ENCODE data around the gene GHRHR.

GHRHR gene

DNA sequence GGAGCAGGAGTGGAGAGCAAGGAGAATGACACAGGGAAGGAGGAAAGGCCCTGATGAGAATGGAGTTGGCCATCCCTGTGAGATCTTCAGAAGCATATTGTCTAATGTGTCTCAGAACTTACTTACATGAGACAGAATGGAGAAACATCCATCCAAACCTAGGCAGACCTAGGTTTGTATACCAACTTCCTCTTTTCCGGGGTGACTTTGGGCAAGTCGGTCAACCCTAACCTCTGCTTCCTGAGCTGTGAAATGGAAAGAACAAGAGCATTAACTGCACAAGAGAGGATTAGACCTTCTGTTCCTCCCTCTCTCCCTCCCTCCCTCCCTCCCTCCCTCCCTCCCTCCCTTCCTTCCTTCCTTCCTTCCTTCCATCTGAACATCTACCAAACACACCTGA lies 4.5 kb downstream of the GHRHR start:
- Histone ChIP-seq H3K9me3 (replicated peaks; ENCODE audit: insufficient read depth, low read length) (no peaks in the 10 kb centered on the region), H3K9ac (ENCODE audit: low read length) (no peak overlapping the region), H2AFZ (ENCODE audit: low read length) (no peak overlapping the region), H3F3A (ENCODE audit: insufficient read depth, low read length) (no peaks in the 10 kb centered on the region), H3K4me3 (ENCODE audit: low read length) (no peak overlapping the region), H3K79me2 (ENCODE audit: low read length) (no peaks in the 10 kb centered on the region), H3K4me1 (ENCODE audit: low read length) (no peaks in the 10 kb centered on the region), H3K4me2 (ENCODE audit: low read depth, low read length) (no peak overlapping the region), H3K27me3 (replicated peaks; ENCODE audit: insufficient read depth, low read length) (no peaks in the 10 kb centered on the region), H3K27ac (ENCODE audit: low read length) (no peak overlapping the region), H3K9me2 (replicated peaks; ENCODE audit: insufficient read depth, low read length) (no peaks in the 10 kb centered on the region), H3K36me3 (replicated peaks; ENCODE audit: insufficient read depth, low read length) (no peaks in the 10 kb centered on the region), H4K20me1 (ENCODE audit: insufficient read depth, low read length) (no peaks in the 10 kb centered on the region)
- TF ChIP-seq EZH2phosphoT487 (IDR thresholded peaks at IDR 0.05; ENCODE audit: low read length): no peak
- TF ChIP-seq EZH2 (optimal IDR thresholded peaks at IDR 0.05; ENCODE audit: low read depth, low read length): no peak
- TF ChIP-seq, protein P1, sequence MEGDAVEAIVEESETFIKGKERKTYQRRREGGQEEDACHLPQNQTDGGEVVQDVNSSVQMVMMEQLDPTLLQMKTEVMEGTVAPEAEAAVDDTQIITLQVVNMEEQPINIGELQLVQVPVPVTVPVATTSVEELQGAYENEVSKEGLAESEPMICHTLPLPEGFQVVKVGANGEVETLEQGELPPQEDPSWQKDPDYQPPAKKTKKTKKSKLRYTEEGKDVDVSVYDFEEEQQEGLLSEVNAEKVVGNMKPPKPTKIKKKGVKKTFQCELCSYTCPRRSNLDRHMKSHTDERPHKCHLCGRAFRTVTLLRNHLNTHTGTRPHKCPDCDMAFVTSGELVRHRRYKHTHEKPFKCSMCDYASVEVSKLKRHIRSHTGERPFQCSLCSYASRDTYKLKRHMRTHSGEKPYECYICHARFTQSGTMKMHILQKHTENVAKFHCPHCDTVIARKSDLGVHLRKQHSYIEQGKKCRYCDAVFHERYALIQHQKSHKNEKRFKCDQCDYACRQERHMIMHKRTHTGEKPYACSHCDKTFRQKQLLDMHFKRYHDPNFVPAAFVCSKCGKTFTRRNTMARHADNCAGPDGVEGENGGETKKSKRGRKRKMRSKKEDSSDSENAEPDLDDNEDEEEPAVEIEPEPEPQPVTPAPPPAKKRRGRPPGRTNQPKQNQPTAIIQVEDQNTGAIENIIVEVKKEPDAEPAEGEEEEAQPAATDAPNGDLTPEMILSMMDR (IDR thresholded peaks at IDR 0.05; ENCODE audit: low read length): no peak
- DNase-seq: no peak

DNA sequence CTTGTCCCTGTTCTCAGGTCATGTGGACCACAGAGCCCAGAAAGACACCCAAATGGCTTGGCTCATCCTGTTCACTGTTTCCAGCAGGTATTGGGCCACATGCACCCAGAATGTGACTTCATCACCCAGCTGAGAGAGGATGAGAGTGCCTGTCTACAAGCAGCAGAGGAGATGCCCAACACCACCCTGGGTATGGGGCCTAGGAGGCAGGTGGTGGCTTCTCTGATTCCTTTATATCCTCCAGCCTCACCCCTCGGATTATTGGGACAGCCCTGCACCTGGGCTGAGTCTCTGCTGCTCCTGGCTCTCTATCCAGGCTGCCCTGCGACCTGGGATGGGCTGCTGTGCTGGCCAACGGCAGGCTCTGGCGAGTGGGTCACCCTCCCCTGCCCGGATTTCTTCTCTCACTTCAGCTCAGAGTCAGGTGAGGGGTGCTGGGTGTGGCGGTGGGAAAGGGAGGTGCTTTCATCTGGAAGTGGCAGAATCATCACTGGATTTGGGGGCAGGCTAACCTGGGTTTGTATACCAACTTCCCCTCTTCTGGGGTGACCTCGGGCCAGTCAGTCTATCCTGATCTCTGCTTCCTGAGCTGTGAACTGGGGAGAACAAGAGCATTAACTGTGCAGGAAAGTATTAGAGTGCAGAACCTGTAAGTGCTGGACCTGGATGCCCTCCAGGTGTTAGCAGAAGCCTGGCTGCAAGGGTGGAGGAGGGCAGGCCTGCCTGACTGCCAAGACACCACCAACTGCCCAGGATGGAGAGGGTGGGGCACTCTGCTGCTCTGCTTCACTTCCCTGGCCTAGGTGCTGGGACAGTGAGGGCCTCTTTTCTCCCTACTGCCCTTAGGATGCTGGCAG lies 5.2 kb downstream of the GHRHR start:
- H3K4me1 ChIP-seq (ENCODE audit: low read length): no peaks in the 10 kb centered on the region
- no peak overlapping the region for H3K4me2 ChIP-seq (ENCODE audit: low read depth, low read length)
- no peak for DNase-seq
- no peak overlapping the region for H2AFZ ChIP-seq (ENCODE audit: low read length)
- H3K79me2 ChIP-seq (ENCODE audit: low read length): no peaks in the 10 kb centered on the region
- H3K9ac ChIP-seq (ENCODE audit: low read length): no peak overlapping the region
- H4K20me1 ChIP-seq (ENCODE audit: insufficient read depth, low read length): no peaks in the 10 kb centered on the region
- no peak overlapping the region for H3K27ac ChIP-seq (ENCODE audit: low read length)
- TF ChIP-seq EZH2phosphoT487 (IDR thresholded peaks at IDR 0.05; ENCODE audit: low read length): no peak
- TF ChIP-seq, protein P1 (IDR thresholded peaks at IDR 0.05; ENCODE audit: low read length): no peak
- no peak overlapping the region for H3K4me3 ChIP-seq (ENCODE audit: low read length)
- no peaks in the 10 kb centered on the region for H3F3A ChIP-seq (ENCODE audit: insufficient read depth, low read length)
- no peaks in the 10 kb centered on the region for H3K9me3 ChIP-seq (replicated peaks; ENCODE audit: insufficient read depth, low read length)
- no peaks in the 10 kb centered on the region for H3K9me2 ChIP-seq (replicated peaks; ENCODE audit: insufficient read depth, low read length)
- no peaks in the 10 kb centered on the region for H3K36me3 ChIP-seq (replicated peaks; ENCODE audit: insufficient read depth, low read length)
- no peaks in the 10 kb centered on the region for H3K27me3 ChIP-seq (replicated peaks; ENCODE audit: insufficient read depth, low read length)

DNA sequence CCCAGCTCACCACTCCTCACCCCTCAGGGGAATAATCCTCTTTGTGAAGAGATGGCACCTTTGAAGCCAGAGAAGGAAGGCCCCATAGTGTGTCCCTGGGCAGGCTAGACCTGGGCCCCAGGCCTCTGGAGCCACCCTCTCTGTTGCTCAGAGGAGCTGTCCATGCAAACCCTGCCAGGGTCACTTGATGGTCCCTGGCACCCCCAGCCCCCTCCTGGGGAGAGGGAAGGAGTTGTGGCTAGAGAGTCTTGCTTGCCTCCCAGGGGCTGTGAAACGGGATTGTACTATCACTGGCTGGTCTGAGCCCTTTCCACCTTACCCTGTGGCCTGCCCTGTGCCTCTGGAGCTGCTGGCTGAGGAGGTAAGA lies 5.8 kb downstream of the GHRHR start:
- Histone ChIP-seq H3F3A (ENCODE audit: insufficient read depth, low read length) (no peaks in the 10 kb centered on the region), H3K9ac (ENCODE audit: low read length) (no peak overlapping the region), H3K4me3 (ENCODE audit: low read length) (no peak overlapping the region), H3K4me2 (ENCODE audit: low read depth, low read length) (no peak overlapping the region), H3K27me3 (replicated peaks; ENCODE audit: insufficient read depth, low read length) (no peaks in the 10 kb centered on the region), H3K4me1 (ENCODE audit: low read length) (peaks cover 6% of the 10 kb centered on the region), H3K79me2 (ENCODE audit: low read length) (no peaks in the 10 kb centered on the region), H2AFZ (ENCODE audit: low read length) (no peak overlapping the region), H3K36me3 (replicated peaks; ENCODE audit: insufficient read depth, low read length) (no peaks in the 10 kb centered on the region), H3K27ac (ENCODE audit: low read length) (no peak overlapping the region), H4K20me1 (ENCODE audit: insufficient read depth, low read length) (no peaks in the 10 kb centered on the region), H3K9me2 (replicated peaks; ENCODE audit: insufficient read depth, low read length) (no peaks in the 10 kb centered on the region), H3K9me3 (replicated peaks; ENCODE audit: insufficient read depth, low read length) (no peaks in the 10 kb centered on the region)
- TF ChIP-seq EZH2phosphoT487 (IDR thresholded peaks at IDR 0.05; ENCODE audit: low read length): no peak
- TF ChIP-seq, protein P1 (IDR thresholded peaks at IDR 0.05; ENCODE audit: low read length): no peak
- no peak for TF ChIP-seq EZH2 (optimal IDR thresholded peaks at IDR 0.05; ENCODE audit: low read depth, low read length)
- DNase-seq: no peak
